Mesothelial cell of epicardium (in vitro differentiated cells): Measurements from ENCODE around the gene PIP5K1C. TPM values are rescaled to one million over a fixed set of nuclear protein-coding genes. Genes with fewer than 3 reads are reported as not detected.

ENCODE experiments used
- DNase-seq, 2 experiments: peaks; one replicate each; pipeline ENCODE4 v3.0.0; 2021; ENCODE audit warnings: low spot score in 2 of 2; ENCODE audit not compliant: unreplicated experiment in 2 of 2
- H3K27ac Mint-ChIP-seq: 2 replicates; pipeline ENCODE4 v1.8.0; 2021; ENCODE audit warnings: mixed read lengths
- H3K27me3 Mint-ChIP-seq: 2 replicates; pipeline ENCODE4 v1.8.0; 2021; ENCODE audit warnings: low read depth, mixed read lengths
- H3K36me3 Mint-ChIP-seq: 2 replicates; pipeline ENCODE4 v1.8.0; 2021; ENCODE audit warnings: mixed read lengths
- H3K4me1 Mint-ChIP-seq: 2 replicates; pipeline ENCODE4 v1.8.0; 2021; ENCODE audit warnings: mixed read lengths
- H3K4me3 Mint-ChIP-seq: 2 replicates; pipeline ENCODE4 v1.8.0; 2021; ENCODE audit warnings: mild to moderate bottlenecking, moderate library complexity, mixed read lengths
- H3K9me3 Mint-ChIP-seq: 2 replicates; pipeline ENCODE4 v1.8.0; 2021; ENCODE audit warnings: mixed read lengths
- total RNA-seq: library from RNA; stranded (reverse); gene quantifications from 3 replicates; pipeline ENCODE4 v1.2.1, GENCODE V29; 2021
- TF ChIP-seq, protein P1 (sequence below): fragments of 200-600 bp; sonication (generic); IDR thresholded peaks from one replicate; pipeline ENCODE4 v1.5.0; 2021; ENCODE audit warnings: antibody characterized with exemption; ENCODE audit not compliant: unreplicated experiment

PIP5K1C gene
- total RNA-seq, 1 donor from 2014 or later, result 45.7 TPM

DNA sequence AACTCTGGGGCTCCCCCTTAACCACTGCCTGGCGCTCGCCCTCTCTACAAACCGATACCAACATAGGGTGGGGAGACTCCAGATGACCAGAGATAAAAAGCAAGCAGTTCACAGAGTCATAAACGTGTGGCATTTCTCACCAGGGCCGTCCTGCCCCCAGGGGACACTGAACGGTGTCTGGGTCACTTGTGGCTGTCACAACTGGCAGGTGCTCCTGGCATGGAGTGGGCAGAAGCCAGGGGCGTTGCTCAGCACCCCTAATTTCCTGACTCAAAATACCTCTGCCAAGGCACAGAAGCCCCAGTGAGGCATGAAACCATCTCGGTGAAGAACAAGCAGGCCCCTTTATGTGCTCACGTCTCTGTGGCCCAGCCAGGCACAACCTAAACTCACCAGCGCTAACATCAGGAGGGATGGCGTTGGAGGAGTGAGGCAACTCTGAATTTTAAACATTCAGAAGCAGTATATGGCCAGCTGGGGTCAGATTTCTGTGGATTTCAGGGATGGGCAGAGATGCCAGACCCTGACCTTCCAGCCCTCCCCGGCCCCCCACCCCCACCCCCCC, 1.8 kb downstream of the PIP5K1C start:
- peak overlapping the region; percentile 57 for H3K4me3 Mint-ChIP-seq
- DNase-seq, result no peak
- TF ChIP-seq, protein P1, sequence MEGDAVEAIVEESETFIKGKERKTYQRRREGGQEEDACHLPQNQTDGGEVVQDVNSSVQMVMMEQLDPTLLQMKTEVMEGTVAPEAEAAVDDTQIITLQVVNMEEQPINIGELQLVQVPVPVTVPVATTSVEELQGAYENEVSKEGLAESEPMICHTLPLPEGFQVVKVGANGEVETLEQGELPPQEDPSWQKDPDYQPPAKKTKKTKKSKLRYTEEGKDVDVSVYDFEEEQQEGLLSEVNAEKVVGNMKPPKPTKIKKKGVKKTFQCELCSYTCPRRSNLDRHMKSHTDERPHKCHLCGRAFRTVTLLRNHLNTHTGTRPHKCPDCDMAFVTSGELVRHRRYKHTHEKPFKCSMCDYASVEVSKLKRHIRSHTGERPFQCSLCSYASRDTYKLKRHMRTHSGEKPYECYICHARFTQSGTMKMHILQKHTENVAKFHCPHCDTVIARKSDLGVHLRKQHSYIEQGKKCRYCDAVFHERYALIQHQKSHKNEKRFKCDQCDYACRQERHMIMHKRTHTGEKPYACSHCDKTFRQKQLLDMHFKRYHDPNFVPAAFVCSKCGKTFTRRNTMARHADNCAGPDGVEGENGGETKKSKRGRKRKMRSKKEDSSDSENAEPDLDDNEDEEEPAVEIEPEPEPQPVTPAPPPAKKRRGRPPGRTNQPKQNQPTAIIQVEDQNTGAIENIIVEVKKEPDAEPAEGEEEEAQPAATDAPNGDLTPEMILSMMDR, result no peak
- H3K9me3 Mint-ChIP-seq, result no peaks in the 10 kb centered on the region
- no peaks in the 10 kb centered on the region for H3K27me3 Mint-ChIP-seq
- H3K36me3 Mint-ChIP-seq, result no peaks in the 10 kb centered on the region
- H3K27ac Mint-ChIP-seq, result peak overlapping the region; percentile 39
- peaks cover 15% of the 10 kb centered on the region for H3K4me1 Mint-ChIP-seq

DNA sequence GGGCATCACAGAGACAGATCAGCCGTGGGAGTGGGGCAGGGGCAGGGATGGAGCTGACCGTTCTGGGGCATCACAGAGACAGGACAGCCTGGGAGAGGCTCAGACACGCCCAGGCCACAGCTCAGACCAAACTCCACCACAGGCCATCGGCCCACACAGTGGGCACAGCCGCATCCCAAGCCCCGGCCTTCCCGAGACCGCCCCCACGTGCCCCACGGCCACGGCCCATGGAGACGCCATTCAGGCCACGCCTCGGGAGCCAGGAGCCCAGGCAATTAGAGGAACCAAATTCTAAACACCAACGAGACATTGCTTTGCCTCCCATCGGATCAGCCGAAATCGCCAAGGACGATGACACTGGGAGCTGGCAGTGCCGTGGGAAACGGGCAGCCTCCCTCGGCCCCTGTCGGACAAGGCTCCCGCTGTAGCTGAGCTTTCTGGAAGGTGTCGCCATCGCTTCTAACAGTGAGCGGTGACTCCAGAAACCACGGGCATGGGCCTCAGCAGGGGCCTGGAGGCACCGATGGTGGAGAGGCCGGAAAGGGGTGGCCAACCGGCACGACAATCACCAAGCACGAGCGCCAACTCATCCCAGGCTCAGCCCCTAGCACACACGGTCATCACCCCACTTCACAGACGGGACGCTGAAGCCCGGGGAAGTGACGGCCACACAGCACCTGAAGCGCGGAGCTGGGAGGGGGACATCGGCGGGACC, 2.4 kb downstream of the PIP5K1C start:
- H3K9me3 Mint-ChIP-seq, result no peaks in the 10 kb centered on the region
- H3K36me3 Mint-ChIP-seq, result peaks cover 2% of the 10 kb centered on the region
- H3K4me3 Mint-ChIP-seq, result peak overlapping the region; percentile 57
- no peak for DNase-seq
- H3K27ac Mint-ChIP-seq, result no peak overlapping the region
- no peaks in the 10 kb centered on the region for H3K27me3 Mint-ChIP-seq
- TF ChIP-seq, protein P1, result no peak
- H3K4me1 Mint-ChIP-seq, result peaks cover 15% of the 10 kb centered on the region

DNA sequence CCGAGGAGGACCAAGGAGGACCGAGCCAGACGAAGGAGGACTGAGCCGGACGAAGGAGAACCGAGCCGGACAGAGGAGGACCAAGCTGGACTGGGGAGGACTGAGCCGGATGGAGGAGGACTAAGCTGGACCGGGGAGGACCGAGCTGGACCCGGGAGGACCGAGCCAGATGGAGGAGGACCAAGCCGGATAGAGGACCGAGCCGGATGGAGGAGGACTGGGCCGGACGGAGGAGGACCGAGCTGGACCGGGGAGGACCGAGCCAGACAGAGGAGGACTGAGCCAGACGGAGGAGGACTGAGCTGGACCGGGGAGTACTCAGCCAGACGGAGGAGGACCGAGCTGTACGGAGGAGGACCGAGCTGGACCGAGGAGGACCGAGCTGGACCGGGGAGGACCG, 3.2 kb downstream of the PIP5K1C start:
- Mint-ChIP-seq H3K36me3 (peaks cover 5% of the 10 kb centered on the region), H3K4me3 (no peak overlapping the region)

DNA sequence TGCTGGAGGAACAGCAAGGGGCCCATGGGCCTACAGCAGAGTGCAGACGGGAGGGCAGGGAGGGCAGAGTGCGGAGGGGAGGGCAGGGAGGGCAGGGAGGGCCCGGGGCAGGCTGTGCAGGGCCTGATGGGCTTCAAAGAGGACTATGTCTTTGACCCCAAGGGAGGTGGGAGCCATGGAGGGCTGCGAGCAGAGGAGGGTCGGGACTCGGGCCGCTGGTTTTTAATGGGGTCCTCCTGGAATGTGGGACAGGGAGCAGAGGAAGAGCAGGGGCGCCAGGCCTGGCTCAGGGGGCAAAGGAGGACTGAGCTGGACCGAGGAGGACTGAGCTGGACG, 3.6 kb downstream of the PIP5K1C start:
- TF ChIP-seq, protein P1, result no peak
- Mint-ChIP-seq H3K4me1 (peaks cover 15% of the 10 kb centered on the region), H3K4me3 (no peak overlapping the region), H3K27me3 (no peaks in the 10 kb centered on the region), H3K9me3 (no peaks in the 10 kb centered on the region), H3K36me3 (peaks cover 5% of the 10 kb centered on the region), H3K27ac (no peak overlapping the region)
- DNase-seq, result no peak

More for the DNA sequence above, 3.2 kb downstream of the PIP5K1C start:
- Mint-ChIP-seq H3K27me3 (no peaks in the 10 kb centered on the region), H3K9me3 (no peaks in the 10 kb centered on the region), H3K27ac (no peak overlapping the region), H3K4me1 (peaks cover 15% of the 10 kb centered on the region)
- DNase-seq, result no peak
- TF ChIP-seq, protein P1, result no peak

DNA sequence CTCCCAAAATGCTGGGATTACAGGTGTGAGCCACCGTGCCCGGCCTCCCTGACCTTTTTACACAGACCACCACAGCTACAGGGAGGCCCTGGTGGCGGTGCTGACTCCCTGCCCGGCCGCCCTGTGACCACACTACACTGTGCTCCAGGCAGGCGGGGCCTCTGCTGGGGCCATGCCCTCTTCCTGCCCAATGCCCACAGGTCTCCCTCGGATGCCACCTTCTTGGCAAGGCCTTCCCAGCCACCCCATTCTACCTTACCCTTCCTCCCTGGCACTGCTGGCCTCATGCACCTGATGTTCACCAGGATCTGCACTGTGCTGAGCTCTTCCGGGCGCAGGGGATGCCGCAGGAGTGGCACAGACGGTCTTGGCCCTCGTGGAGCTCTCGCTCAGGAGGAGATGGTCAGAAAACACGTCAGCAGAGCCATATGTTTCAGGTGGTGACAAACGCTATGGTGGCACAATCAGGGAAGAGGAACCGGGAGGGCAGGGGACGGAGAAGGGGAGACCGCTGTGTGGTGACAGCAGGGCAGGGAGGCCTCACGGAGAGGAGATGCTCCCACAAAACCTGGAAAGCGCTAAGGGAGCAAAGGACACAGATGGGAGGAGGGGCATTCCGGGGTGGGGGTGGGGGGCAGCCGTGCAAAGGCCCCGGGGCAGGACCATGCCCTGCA, 4.1 kb downstream of the PIP5K1C start:
- H3K4me3 Mint-ChIP-seq, result no peak overlapping the region
- TF ChIP-seq, protein P1, result no peak
- DNase-seq, result no peak
- no peak overlapping the region for H3K27ac Mint-ChIP-seq
- H3K27me3 Mint-ChIP-seq, result no peaks in the 10 kb centered on the region
- H3K36me3 Mint-ChIP-seq, result peaks cover 10% of the 10 kb centered on the region
- H3K9me3 Mint-ChIP-seq, result no peaks in the 10 kb centered on the region
- H3K4me1 Mint-ChIP-seq, result peaks cover 15% of the 10 kb centered on the region
